ENCODE data around the gene NAA40. TPM values are rescaled to one million over a fixed set of nuclear protein-coding genes. Genes with fewer than 3 reads are reported as not detected.

The NAA40 gene
- total RNA-seq, 2 experiments from 2014 or later: 11.8 to 14.0 TPM

DNA sequence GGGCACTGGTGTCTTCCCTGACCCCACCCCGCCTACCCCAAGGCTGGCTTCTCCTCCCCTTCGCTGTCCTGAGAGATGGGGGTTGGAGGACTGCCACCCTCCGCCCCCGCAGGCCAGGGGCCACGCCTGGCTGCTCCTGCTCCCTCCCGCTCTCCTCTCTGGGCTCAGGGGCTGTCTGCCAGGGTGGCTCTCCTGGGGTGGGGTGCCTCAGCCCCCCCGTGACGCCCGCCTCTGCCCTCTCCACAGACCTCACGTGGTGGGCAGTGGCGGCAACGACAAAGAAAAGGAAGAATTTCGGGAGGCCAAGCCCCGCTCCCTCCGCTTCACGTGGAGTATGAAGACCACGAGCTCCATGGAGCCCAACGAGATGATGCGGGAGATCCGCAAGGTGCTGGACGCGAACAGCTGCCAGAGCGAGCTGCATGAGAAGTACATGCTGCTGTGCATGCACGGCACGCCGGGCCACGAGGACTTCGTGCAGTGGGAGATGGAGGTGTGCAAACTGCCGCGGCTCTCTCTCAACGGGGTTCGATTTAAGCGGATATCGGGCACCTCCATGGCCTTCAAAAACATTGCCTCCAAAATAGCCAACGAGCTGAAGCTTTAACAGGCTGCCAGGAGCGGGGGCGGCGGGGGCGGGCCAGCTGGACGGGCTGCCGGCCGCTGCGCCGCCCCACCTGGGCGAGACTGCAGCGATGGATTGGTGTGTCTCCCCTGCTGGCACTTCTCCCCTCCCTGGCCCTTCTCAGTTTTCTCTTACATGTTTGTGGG lies 30.0 kb upstream of the NAA40 start:
- H3K27me3 ChIP-seq (ENCODE audit: control insufficient read depth in 1 of 2, insufficient read depth in 2 of 2, low read length in 2 of 2): no peaks in the 10 kb centered on the region

DNA sequence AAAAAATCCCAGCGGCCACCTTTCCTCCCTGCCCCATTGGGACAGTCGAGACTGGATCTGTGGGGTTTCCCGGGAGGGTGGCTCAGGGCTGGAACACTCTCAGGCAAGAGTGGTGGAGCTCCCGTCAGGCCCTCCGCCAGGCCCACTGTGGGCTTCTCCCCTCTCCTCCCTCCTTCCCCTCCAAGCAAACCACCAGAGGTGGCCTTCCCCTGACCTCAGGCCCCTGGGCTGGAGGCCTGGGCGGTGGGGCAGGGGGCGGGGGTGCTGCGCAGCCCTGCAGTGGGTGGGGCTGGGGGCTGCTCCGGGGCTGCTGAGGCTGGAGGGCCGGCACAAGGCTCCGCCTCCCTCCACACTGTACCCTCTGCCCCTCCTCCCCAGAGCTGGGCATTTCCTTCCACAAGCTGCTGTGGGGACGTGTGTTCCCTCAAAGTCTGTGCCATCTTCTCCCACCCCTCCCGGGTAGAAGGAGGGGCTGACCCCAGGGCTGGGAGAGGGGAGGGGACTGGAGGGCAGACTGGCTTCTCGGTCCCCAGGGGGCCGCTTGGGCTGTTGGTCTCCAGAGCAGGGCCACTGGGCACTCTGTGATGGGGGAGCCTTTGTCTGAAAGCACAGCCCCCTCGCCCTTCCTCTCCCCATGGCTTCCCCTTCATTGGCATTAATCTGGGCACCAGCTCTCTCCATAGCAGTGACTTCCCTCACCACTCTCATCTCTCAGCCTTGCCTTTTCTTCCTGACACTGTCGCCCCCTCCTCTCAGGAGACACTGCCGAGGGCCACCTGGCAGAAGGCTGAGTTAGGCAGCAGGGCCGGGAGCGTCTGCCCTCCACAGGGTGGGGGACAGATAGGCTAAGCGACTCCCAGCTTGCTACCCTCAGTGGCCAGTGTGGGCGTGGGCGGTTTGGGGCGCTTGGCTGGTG lies 29.0 kb upstream of the NAA40 start:
- TF ChIP-seq, protein P1, sequence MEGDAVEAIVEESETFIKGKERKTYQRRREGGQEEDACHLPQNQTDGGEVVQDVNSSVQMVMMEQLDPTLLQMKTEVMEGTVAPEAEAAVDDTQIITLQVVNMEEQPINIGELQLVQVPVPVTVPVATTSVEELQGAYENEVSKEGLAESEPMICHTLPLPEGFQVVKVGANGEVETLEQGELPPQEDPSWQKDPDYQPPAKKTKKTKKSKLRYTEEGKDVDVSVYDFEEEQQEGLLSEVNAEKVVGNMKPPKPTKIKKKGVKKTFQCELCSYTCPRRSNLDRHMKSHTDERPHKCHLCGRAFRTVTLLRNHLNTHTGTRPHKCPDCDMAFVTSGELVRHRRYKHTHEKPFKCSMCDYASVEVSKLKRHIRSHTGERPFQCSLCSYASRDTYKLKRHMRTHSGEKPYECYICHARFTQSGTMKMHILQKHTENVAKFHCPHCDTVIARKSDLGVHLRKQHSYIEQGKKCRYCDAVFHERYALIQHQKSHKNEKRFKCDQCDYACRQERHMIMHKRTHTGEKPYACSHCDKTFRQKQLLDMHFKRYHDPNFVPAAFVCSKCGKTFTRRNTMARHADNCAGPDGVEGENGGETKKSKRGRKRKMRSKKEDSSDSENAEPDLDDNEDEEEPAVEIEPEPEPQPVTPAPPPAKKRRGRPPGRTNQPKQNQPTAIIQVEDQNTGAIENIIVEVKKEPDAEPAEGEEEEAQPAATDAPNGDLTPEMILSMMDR (IDR thresholded peaks at IDR 0.05): no peak
- no peak overlapping the region for H3K27ac Mint-ChIP-seq
- Histone ChIP-seq H3K27ac (ENCODE audit: low read depth in 1 of 2, low read length in 2 of 2) (no peak overlapping the region), H3K9me3 (ENCODE audit: control insufficient read depth in 1 of 2, insufficient read depth in 1 of 2, low read length in 2 of 2) (no peaks in the 10 kb centered on the region), H3K4me1 (ENCODE audit: insufficient read depth, low read length) (peaks cover 4% of the 10 kb centered on the region), H3K27me3 (ENCODE audit: control insufficient read depth in 1 of 2, insufficient read depth in 2 of 2, low read length in 2 of 2) (no peaks in the 10 kb centered on the region), H3K36me3 (ENCODE audit: insufficient read depth, low read length) (peaks cover 48% of the 10 kb centered on the region), H3K4me3 (ENCODE audit: low read length) (no peak overlapping the region)
- no peaks in the 10 kb centered on the region for H3K27me3 Mint-ChIP-seq
- no peak overlapping the region for H3K4me3 Mint-ChIP-seq
- H3K36me3 Mint-ChIP-seq (ENCODE audit: low read depth): peaks cover 52% of the 10 kb centered on the region
- ChIA-PET CTCF (no interaction called here), POLR2A (no interaction called here)
- H3K9me3 Mint-ChIP-seq: no peaks in the 10 kb centered on the region
- ATAC-seq (ENCODE audit: poor library complexity): no peak
- intact Hi-C loops (cut with DNase I, micrococcal nuclease): loop anchor here (5.0 to 10.0 kb wide), 3 partner anchors 43 to 242 kb away; partner anchors contain the start of gene ZFTA (in 1 of the 2)
- no peak for DNase-seq
- H3K4me1 Mint-ChIP-seq (ENCODE audit: low read depth): no peaks in the 10 kb centered on the region

More for the DNA sequence above, 30.0 kb upstream of the NAA40 start:
- no peak overlapping the region for H3K4me3 ChIP-seq (ENCODE audit: low read length)
- intact Hi-C loops (cut with DNase I, micrococcal nuclease): loop anchor here (5.0 to 10.0 kb wide), 3 partner anchors 42 to 243 kb away; partner anchors contain the start of gene ZFTA (in 1 of the 2)
- H3K36me3 ChIP-seq (ENCODE audit: insufficient read depth, low read length): peaks cover 58% of the 10 kb centered on the region
- no peaks in the 10 kb centered on the region for H3K4me1 Mint-ChIP-seq (ENCODE audit: low read depth)
- no peaks in the 10 kb centered on the region for H3K27me3 Mint-ChIP-seq
- CTCF ChIA-PET: no interaction called here
- no peak overlapping the region for H3K27ac ChIP-seq (ENCODE audit: low read depth in 1 of 2, low read length in 2 of 2)
- no peaks in the 10 kb centered on the region for H3K4me1 ChIP-seq (ENCODE audit: insufficient read depth, low read length)
- TF ChIP-seq, protein P1 (IDR thresholded peaks at IDR 0.05): no peak
- POLR2A ChIA-PET: no interaction called here
- DNase-seq: no peak
- H3K9me3 ChIP-seq (ENCODE audit: control insufficient read depth in 1 of 2, insufficient read depth in 1 of 2, low read length in 2 of 2): no peaks in the 10 kb centered on the region
- no peaks in the 10 kb centered on the region for H3K9me3 Mint-ChIP-seq
- ATAC-seq (ENCODE audit: poor library complexity): no peak
- H3K36me3 Mint-ChIP-seq (ENCODE audit: low read depth): peaks cover 62% of the 10 kb centered on the region
- no peak overlapping the region for H3K27ac Mint-ChIP-seq
- no peak overlapping the region for H3K4me3 Mint-ChIP-seq

DNA sequence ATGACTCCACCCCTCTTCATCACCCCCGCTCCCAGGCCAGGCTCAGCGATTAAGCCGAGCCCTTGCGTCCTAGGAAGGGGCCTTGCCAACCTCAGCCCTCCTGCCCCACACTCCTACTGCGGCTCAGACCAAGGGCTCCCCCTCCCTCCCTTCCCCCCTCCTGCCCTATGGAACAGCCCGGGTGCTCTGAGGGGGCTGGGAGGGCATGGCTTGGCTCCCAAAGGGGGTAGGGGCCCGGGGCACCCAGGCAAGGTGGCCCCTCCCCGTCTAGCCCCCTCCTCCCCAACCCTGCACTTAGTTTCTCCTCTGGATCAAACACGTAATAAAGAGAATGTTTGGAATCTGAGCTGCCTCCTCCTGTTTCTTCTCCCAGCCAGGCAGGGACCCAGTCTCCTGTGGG lies 28.1 kb upstream of the NAA40 start:
- intact Hi-C loops (cut with DNase I, micrococcal nuclease): no loop called here
- H3K27me3 ChIP-seq (ENCODE audit: control insufficient read depth in 1 of 2, insufficient read depth in 2 of 2, low read length in 2 of 2): no peaks in the 10 kb centered on the region
- ChIA-PET CTCF (no interaction called here), POLR2A (no interaction called here)
- Mint-ChIP-seq H3K27me3 (no peaks in the 10 kb centered on the region), H3K36me3 (ENCODE audit: low read depth) (peaks cover 44% of the 10 kb centered on the region), H3K9me3 (no peaks in the 10 kb centered on the region), H3K4me3 (no peak overlapping the region), H3K4me1 (ENCODE audit: low read depth) (no peaks in the 10 kb centered on the region), H3K27ac (no peak overlapping the region)
- no peak for DNase-seq
- peaks cover 11% of the 10 kb centered on the region for H3K4me1 ChIP-seq (ENCODE audit: insufficient read depth, low read length)
- H3K27ac ChIP-seq (ENCODE audit: low read depth in 1 of 2, low read length in 2 of 2): no peak overlapping the region
- H3K4me3 ChIP-seq (ENCODE audit: low read length): no peak overlapping the region
- H3K9me3 ChIP-seq (ENCODE audit: control insufficient read depth in 1 of 2, insufficient read depth in 1 of 2, low read length in 2 of 2): no peaks in the 10 kb centered on the region
- TF ChIP-seq, protein P1 (IDR thresholded peaks at IDR 0.05): no peak
- ATAC-seq (ENCODE audit: poor library complexity): no peak
- peaks cover 40% of the 10 kb centered on the region for H3K36me3 ChIP-seq (ENCODE audit: insufficient read depth, low read length)
